ENCODE results near the gene TLR6.
"Not testable (repeated sequence)": the region's sequence is repeated elsewhere in the genome, so short reads cannot be mapped to it uniquely, and the experiment has no call there.

TLR6 gene

GRCh38 chr4:38785041-38785790 is 71.4 kb downstream of the TLR6 start:
- FAIRE-seq, result no peak

DNA sequence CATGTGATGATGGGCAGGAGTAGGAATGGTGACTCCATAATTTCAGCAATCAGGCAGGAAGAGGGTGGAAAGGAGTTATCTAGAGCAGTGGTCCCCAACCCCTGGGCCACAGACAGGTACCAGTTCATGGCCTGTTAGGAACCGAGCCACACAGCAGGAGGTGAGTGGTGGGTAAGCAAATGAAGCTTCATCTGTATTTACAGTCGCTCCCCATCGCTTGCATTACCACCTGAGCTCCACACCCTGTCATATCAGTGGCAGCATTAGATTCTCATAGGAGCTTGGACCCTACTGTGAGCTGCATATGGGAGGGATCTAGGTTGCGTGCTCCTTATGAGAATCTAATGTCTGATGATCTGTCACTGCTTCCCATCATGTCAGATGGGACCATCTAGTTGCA is 72.5 kb downstream of the TLR6 start:
- FAIRE-seq, result no peak

GRCh38 chr4:38783109-38783460 is 73.5 kb downstream of the TLR6 start:
- FAIRE-seq, result no peak

DNA sequence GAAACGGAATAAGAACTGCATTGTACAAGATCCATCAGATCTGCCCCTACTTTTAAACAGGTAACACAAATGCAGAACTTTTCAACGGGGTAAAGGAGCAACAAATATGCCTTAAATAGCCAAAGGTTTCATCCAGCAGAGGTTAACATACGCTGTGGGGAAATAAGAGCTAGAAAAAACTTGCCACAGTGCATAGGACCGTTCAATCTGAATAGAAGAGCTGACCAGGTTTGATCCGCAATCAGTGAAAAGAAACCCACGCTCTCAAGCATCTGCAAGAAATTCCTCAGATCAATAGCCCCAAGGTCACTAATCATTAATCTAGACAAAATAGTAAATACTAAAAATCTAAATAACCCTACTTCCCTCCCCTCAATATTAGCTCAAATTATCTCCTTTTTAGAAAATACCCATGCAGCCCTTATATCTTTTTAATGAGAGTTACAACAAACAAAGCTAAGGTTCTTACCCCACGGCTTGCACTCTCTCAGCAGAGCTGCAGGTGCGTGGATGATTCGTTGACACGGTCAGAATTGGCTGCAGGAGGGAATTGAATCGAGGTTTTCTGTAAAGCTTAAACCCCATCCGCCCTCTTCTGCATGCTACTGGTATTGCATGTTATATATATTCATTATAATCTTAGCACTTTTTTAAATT is 74.0 kb downstream of the TLR6 start, which contains the start of gene TLR10:
Gene TLR10 (minus strand): TSS at position 539 of the 657 bp plus-strand sequence. CDS start 7,400 bp downstream, outside the sequence.
- peak; percentile 78 for FAIRE-seq

- FAIRE-seq, result no peak
Measured at GRCh38 chr4:38781854-38782261, 74.8 kb downstream of the TLR6 start.

- FAIRE-seq, result no peak
Measured at GRCh38 chr4:38780833-38781484, 75.7 kb downstream of the TLR6 start.

DNA sequence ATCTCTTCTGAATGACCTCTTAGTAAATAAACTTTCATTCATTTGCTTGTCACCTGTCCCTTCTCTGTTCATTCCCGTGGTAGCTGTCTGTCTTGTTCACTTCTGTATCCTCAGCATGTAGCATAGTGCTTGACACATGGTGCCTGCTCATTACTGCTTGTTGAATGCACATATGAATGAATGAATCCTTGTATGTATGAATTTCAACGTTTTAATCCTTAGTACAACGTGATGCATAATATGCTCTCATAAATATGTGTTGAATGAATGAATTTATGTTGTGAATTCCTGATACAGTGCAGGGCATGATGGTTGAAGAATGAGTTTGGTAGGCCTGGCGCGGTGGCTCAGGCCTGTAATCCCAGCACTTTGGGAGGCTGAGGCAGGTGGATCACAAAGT is 76.8 kb downstream of the TLR6 start:
- no peak for FAIRE-seq

DNA sequence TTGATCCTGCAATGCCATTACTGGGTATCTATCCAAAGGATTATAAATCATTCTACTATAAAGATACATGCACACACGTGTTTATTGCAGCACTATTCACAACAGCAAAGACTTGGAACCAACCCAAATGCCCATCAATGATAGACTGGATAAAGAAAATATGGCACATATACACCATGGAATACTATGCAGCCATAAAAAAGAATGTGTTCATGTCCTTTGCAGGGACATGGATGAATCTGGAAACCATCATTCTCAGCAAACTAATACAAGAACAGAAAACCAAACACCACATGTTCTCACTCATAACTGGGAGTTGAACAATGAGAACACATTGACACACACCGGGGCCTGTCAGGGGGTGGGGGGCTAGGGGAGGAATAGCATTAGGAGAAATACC is 78.7 kb downstream of the TLR6 start:
- FAIRE-seq, result not testable (repeated sequence)

DNA sequence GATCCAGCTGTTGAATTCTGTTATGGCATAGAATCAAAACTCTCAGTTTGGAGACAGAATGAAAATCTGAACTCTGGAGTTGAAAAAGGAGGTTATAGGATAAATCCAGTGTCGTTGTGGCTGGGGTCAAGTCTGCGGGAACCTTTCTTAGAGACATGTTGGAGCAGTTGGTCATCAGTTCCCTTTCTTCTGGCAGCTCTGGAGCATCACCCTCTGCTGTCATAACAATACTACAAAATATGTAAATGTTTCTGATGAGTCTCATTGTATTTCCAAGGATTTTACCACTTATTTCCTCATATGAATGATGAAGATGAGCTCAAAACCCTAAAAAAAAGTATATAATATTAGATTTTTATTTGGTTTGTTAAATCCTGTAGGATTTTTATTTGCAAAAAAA is 81.3 kb downstream of the TLR6 start:
- FAIRE-seq, result no peak

GRCh38 chr4:38774181-38774955 is 82.2 kb downstream of the TLR6 start:
- FAIRE-seq, result no peak
